ENCODE data around the gene WDR27. TPM values are rescaled to one million over a fixed set of nuclear protein-coding genes. Genes with fewer than 3 reads are reported as not detected.

The WDR27 gene
- total and polyA plus RNA-seq, 10 of the 15 experiments (the other 5 are each of a cell fraction or from before 2014, with no cell fraction given), result 1.9 to 33.2 (median 19.0) TPM

DNA sequence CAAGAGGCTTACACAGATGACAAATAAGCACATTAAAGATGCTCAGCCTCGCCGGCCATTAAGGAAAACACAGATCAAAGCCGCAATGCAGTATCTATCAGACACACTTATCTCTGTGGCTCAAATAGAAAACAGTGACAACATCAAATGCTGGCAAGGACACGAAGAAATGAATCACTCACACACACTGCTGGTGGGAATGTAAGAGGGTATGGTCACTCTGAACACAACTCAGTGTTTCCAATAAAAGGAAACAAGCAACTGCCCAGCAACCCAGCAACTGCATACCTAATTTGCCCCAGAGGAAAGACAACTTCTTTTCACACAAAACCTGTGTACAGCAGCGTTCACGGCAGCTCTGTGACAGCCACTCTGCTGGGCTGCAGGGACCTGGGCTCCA lies 155.8 kb downstream of the WDR27 start (continued):
- TF ChIP-seq PAX8 (IDR thresholded peaks at IDR 0.05) (no peak), ATF7 (IDR thresholded peaks at IDR 0.05; ENCODE audit: low read depth) (no peak), PAX5 (IDR thresholded peaks at IDR 0.05; ENCODE audit: borderline replicate concordance, low read depth, low read length) (no peak)

DNA sequence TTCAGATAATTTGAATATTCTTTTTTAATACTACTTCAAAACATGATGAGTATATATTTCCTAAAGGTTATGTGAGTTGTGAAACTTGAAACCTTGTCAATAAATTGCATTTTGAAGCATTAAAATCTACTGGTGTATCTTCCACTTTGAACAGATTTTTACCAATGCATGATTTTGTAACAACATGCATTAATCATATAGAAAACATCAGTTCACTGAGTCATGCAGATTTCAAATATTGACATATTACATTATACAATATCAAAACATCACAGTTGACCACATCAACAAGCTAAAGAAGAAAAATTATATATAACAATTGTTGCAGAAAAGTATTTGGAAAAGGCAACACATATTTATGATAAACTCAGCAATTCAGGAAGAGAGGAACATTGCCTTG lies 158.1 kb downstream of the WDR27 start:
- no peak overlapping the region for H3K9ac ChIP-seq (ENCODE audit: control insufficient read depth, insufficient read depth, low read length)
- H3K4me1 ChIP-seq (ENCODE audit: control insufficient read depth, insufficient read depth, low read length), result no peaks in the 10 kb centered on the region
- DNase-seq (ENCODE audit: low read depth, low spot score) (no peak), FAIRE-seq (no peak), ATAC-seq (no peak)
- intact Hi-C loops (cut with micrococcal nuclease; ENCODE audit: unreplicated experiment), result no loop called here
- no TSS peak for BruUV-seq (replicated peaks)
- TF ChIP-seq BCL11A (IDR thresholded peaks at IDR 0.05; ENCODE audit: low read depth, low read length) (no peak), ZNF217 (IDR thresholded peaks at IDR 0.05) (no peak), ATF7 (IDR thresholded peaks at IDR 0.05; ENCODE audit: low read depth) (no peak), GATAD2B (conservative IDR thresholded peaks at IDR 0.05; ENCODE audit: low read depth) (no peak)
- TF ChIP-seq, protein P1, sequence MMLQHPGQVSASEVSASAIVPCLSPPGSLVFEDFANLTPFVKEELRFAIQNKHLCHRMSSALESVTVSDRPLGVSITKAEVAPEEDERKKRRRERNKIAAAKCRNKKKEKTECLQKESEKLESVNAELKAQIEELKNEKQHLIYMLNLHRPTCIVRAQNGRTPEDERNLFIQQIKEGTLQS (IDR thresholded peaks at IDR 0.05; ENCODE audit: borderline replicate concordance, extremely low read depth, low read depth, low read length), result no peak
- TF ChIP-seq, protein P2, sequence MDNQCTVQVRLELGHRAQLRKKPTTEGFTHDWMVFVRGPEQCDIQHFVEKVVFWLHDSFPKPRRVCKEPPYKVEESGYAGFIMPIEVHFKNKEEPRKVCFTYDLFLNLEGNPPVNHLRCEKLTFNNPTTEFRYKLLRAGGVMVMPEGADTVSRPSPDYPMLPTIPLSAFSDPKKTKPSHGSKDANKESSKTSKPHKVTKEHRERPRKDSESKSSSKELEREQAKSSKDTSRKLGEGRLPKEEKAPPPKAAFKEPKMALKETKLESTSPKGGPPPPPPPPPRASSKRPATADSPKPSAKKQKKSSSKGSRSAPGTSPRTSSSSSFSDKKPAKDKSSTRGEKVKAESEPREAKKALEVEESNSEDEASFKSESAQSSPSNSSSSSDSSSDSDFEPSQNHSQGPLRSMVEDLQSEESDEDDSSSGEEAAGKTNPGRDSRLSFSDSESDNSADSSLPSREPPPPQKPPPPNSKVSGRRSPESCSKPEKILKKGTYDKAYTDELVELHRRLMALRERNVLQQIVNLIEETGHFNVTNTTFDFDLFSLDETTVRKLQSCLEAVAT (IDR thresholded peaks at IDR 0.05), result no peak
- CTCF ChIA-PET, result no interaction called here
- in situ Hi-C loops (cut with MboI), result no loop called here
- H3K36me3 ChIP-seq (ENCODE audit: control insufficient read depth in 2 of 2, insufficient read depth in 2 of 2, low read length in 1 of 2), result no peaks in the 10 kb centered on the region
- H2AFZ ChIP-seq (ENCODE audit: control insufficient read depth, low read depth, low read length), result no peak overlapping the region
- no peaks in the 10 kb centered on the region; a peak in 1 of 4 replicates for H3K27me3 ChIP-seq (replicated peaks in 1 of 2; ENCODE audit: control insufficient read depth in 2 of 2, insufficient read depth in 2 of 2, low read length in 1 of 2)
- H3K9me3 ChIP-seq (replicated peaks; ENCODE audit: control insufficient read depth, insufficient read depth, low read length), result no peaks in the 10 kb centered on the region; the same call in 2 of the 3 replicates
- H3K79me2 ChIP-seq (ENCODE audit: control insufficient read depth, insufficient read depth, low read length), result no peaks in the 10 kb centered on the region
- POLR2A ChIA-PET, result no interaction called here
- SMC1A ChIA-PET (ENCODE audit: uncharacterized antibody, unreplicated experiment), result no interaction called here
- H4K20me1 ChIP-seq (ENCODE audit: control insufficient read depth, insufficient read depth), result no peaks in the 10 kb centered on the region
- H3K4me3 ChIP-seq, result no peak overlapping the region
- H3K27ac ChIP-seq (ENCODE audit: control insufficient read depth, insufficient read depth), result no peak overlapping the region
- RAD21 ChIA-PET (ENCODE audit: unreplicated experiment), result no interaction called here
- H3K4me2 ChIP-seq (ENCODE audit: control insufficient read depth, insufficient read depth), result no peak overlapping the region
